VCaP (cell line): ENCODE measurements around the gene OOSP4A.

Source experiments
- H3K27ac ChIP-seq: fragments of 450-650 bp; 2 replicates; pipeline ENCODE4 v1.5.1; 2017
- CTCF ChIP-seq: fragments of 450-650 bp; conservative IDR thresholded peaks from 2 replicates; pipeline ENCODE4 v1.5.1; 2017; ENCODE audit warnings: mild to moderate bottlenecking, moderate library complexity

Gene OOSP4A

GRCh38 chr11:59939482-59939881, 24.4 kb upstream of the OOSP4A start:
- no peak overlapping the region for H3K27ac ChIP-seq
- no peak for TF ChIP-seq CTCF

DNA sequence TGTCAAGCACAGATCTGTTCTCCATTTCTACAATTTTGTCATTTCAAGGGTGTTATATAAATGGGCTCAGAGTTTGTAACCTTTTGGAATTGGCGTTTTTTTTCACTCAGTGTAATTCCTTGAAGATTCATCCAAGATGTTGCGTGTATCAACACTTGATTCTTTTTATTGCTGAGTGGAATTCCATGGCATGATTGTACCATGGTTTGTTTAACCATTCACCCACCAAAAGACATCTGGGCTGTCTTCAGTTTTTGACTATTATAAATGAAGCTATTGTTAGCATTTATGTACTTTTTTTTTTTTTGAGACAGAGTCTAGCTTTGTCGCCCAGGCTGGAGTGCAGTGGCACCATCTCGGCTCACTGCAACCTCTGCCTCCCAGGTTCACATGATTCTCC, 22.7 kb upstream of the OOSP4A start:
- H3K27ac ChIP-seq, result no peak overlapping the region
- TF ChIP-seq CTCF, result no peak

DNA sequence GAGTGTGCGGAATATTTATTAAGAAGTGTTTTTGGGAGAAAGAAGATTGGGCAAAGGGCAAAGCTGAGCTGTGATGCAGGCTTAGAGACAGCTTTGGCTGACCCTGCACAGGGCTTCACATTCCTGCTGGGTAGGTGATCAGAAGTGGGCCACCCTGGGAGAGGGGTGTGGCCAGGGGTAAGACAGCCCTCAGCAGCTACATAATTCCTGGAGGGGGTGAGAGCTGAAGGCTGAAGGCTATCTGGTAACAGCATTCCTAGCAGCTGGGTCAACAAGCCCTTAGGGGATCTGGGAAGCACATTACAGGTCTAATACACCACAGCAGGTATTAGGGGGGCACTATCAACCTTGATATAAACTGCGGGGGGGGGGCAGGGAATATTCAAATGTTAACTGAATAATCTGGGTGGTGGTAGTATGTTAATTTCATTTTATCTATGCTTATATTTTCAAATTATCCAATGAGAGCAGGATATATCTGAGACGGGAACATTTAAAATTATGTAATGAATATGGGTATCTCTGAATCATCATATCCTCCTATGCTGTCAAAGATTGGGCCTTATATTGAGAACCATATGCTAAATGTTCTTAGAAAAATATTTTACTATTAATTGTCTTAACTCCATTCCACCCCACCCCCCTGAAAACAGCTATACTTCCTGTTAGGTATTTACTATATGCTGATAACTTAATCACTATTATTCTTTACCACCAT, 19.7 kb upstream of the OOSP4A start:
- no peak for TF ChIP-seq CTCF
- H3K27ac ChIP-seq, result no peak overlapping the region

DNA sequence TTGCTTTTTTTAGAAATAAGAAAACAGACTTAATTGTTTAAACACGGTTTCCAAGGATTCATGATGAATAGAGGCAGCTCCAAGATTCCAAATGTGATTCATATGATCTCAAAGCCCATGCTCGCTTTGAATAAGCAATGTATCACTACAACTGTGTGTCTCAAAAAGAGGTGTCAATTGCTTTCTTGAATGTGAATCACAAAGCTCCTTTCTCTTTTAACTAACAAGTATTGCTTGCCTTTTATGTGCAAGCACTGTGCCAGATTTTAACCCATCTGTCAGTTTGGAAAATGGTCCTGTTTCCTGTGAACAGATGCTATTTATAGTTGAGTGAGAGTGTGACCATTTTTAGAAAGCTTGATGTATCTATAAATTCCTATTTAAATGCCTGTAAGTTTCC, 19.1 kb upstream of the OOSP4A start:
- TF ChIP-seq CTCF, result no peak
- no peak overlapping the region for H3K27ac ChIP-seq

- TF ChIP-seq CTCF, result no peak
- H3K27ac ChIP-seq, result no peak overlapping the region
Measured at GRCh38 chr11:59953463-59954218, 10.2 kb upstream of the OOSP4A start.

DNA sequence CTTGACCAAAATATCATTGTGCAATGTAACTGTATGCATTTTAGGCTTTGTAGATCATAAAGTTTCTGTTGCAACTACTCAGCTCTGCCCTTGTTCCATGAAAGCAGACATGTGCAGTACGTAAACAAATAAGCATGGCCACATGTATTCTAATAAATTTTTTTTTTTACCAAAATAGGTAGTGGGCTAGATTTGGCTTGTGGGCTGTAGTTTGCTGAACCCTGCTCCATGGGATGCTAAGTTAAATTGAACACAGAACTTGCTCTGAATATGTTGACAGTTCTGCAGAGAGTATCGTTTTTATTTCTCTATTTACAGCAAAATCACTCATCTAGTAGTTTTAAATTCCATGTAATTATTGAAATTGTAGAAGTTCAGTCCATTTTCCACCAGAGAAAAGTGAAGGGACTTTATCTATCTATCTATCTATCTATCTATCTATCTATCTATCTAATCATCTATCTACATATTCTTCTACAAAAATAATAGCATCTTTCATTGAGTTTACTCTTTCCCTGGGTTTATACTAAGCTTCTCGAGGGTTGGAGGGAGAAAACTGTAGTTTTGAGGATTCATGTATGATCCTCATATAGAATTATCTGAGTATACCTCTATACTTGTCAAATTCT, 9.5 kb upstream of the OOSP4A start:
- H3K27ac ChIP-seq, result no peak overlapping the region
- no peak for TF ChIP-seq CTCF

DNA sequence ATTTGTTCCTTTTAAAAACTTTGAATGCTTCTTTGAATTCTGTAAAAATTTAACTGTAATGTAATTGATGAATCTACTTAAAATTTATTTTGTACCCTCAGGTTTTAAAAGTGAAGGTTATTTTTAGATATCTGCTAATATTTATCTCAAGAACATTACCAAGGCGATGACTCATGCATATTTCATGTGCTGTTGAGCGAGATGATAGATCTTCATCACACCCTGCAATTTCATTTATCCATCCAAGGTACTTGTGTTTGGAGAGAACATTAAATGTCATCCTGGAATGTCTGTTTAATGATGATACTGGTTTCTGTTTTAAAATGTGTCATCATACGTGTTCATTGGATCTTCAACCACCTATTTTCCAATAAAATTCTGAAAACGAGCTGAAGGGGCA, 6.7 kb upstream of the OOSP4A start:
- TF ChIP-seq CTCF, result no peak

More for the DNA sequence above, 6.7 kb upstream of the OOSP4A start:
- no peak overlapping the region for H3K27ac ChIP-seq
